ENCODE results near the gene SEMA4C.
"Not testable (repeated sequence)": the region's sequence is repeated elsewhere in the genome, so short reads cannot be mapped to it uniquely, and the experiment has no call there.

The SEMA4C gene

DNA sequence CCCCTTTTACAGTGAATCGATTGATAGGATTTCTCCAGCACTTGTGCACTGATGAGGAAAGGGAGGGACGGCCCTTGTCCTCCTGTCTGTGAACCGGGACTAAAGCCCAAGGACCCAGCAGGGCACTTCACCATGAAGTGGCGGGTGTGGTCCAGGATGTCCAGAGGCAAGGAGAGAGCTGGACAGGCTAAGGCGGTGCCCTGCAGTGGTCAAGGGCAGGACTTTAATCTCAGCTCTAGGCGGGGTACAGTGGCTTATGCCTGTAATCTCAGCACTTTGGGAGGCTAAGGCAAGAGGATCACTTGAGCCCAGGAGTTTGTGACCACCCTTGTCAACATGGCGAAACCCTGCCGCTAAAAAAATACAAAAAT lies 28.2 kb upstream of the SEMA4C start:
- no peak for DNase-seq (ENCODE audit: low spot score)

- no peak for DNase-seq (ENCODE audit: low spot score)
Observed at GRCh38 chr2:96897491-96898134, 27.7 kb upstream of the SEMA4C start.

- DNase-seq (ENCODE audit: low spot score), result no peak
Observed at GRCh38 chr2:96895746-96896651, 26.1 kb upstream of the SEMA4C start.

DNA sequence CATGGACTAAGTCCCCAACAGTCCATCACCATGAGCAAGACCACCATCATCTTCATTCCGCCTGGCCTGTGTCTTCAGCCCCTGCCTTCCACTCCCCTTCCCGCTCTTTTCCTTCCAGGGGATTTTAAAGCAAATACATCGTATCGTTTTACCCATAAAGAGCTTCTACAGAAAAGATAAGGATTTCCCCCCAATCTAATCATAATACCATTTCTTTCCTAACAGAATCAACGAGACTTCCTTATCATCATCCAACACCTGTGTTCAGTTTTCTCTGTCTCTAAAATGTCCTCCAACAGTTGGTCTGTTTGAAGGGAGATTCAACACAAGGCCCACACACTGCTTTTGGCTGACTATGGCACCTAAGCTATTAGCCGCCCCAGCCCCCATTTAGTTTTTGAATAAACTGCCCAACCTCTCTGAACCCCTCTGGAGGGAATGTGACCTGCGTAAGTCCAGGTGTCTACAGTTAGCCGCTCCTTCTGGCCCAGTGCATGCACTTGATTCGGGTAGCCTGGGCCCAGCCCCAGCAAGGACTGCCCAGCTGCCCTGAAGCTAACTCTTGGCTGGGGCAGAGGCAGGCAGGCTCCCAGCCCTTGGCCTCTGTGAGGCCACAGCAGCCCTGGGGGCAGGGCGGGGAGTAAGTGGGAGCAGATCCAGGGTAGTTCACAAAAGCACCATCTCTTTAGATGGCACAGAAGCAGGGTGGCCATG lies 25.3 kb upstream of the SEMA4C start:
- no peak for DNase-seq (ENCODE audit: low spot score)

DNA sequence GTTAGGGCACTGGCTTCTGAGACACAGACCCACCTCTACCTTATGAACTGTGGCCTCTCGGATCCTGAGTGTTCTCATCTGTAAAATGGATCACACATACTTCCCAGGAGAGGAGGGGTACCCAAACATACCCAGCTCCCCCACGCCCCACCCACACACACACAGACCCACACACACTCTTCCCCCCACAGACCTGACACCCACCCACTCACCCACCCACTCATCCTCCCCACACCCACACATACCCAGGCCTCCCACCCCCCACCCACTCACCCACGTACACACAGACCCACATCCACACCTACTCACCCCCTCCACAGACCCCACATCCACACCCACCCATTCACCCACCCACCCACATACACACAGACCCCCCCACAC lies 24.3 kb upstream of the SEMA4C start:
- DNase-seq (ENCODE audit: low spot score), result no peak

GRCh38 chr2:96893289-96894150 lies 23.6 kb upstream of the SEMA4C start:
- DNase-seq (ENCODE audit: low spot score), result no peak

DNA sequence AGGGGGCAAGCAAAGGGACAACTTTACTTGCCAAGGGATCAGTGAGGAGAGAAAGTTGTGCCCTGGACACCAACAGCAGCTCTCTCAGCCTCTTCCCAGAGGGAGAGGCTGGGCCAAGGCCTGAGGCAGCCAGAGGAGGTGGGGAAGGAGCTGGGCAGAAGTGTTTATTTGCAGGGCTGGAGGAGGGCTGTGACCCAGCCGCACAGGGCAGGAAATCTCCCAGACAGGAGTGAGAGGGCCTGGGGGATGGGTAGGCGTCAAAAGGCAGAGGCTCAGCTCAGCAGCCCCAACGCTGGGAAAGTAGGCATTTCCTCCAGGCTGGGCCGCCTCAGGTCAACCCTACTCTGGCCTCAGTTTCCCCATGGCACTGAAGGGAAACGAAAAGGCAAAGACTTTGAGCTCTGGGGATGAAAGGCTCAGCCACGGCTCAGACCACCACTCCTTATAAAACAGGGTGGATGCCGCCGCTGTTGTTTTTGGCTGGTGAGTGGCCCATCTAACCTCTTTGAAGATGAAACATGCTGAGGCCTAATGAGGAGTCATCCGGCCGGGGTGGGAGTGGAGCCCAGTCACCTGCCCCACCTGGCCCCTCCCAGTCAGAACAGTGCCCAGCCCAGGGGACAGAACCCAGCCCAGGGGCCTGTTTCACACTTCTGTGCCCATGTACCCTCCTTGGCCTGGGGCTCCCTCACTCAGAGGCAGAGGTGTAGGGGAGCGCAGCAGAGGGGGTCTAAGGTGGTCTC lies 21.9 kb upstream of the SEMA4C start:
- no peak for DNase-seq (ENCODE audit: low spot score)

- DNase-seq (ENCODE audit: low spot score), result no peak
Observed at GRCh38 chr2:96890726-96891385, 21.0 kb upstream of the SEMA4C start.

DNA sequence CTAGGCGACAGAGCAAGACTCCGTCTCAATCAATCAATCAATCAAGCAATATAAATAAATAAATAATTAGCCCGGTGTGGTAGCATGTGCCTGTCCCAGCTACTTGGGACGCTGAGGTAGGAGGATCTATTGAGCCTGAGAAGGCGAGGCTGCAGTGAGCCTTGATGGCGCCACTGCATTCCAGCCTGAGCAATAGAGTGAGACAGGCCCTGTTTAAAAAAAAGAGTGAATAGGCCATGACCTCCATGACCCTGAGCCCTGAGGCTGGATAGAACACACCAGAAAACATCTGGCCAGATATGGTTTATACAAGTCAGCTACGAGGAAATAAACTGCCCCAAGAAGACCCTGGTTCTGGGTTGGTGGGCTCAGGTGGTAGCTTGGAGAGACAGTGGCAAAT lies 20.4 kb upstream of the SEMA4C start:
- no peak for DNase-seq (ENCODE audit: low spot score)

DNA sequence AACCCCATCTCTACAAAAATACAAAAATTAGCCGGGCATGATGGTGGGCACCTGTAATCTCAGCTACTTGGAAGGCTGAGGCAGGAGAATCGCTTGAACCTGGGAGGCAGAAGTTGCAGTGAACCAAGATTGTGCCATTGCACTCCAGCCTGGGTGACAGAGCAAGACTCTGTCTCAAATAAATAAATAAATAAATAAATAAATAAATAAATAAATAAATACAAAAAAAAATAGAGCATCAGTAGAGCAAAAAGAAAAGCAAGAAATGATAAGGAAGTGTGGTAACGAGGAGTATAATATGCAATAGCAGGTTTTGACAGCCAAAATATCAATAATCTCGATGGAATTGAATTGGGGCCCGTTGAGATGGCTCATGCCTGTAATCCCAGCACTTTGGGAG lies 19.6 kb upstream of the SEMA4C start:
- DNase-seq (ENCODE audit: low spot score), result not testable (repeated sequence)

DNA sequence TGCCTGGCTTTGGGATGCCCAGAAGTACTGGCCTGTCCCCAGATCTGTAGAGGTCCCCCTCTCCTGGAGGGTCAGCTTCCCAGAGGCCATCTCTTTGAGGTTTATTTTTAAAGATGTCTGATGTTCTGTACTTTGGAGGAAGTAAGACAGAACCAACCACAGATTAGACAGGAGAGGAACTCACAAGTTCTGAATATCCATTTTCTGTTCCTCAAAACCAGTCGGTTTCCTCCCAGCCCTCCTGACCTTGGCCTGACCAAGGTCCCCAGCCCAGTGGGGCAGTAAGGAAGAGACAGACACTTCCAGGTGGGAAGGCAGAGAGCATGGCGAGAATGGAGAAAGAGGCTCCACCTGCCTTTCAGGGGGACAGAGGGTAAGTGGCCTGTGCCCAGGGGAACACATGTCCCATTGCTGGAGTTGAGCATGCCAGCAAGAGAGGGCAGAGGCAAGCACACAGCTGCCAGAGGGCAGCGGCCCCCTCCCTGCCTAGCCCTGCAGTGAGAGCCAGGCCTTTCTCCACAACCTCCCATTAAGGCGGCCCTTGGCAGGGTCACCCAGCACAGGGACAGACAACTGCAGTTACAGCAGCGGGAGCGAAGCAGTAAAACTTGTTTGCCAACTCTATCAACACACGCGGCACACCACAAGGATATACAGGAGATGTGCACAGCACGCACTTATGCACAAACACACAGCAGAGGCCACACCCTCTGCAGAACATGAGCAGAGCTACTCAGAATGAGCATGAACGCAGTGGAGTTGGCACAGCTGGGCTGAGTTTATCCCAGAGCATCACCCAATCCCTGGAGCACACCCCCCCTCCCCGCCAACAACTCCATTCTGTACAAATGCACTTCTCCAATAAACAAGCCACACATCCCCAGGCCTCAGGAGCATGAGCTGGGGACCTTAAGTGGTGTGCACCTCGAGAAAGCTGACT lies 18.5 kb upstream of the SEMA4C start:
- no peak for DNase-seq (ENCODE audit: low spot score)

DNA sequence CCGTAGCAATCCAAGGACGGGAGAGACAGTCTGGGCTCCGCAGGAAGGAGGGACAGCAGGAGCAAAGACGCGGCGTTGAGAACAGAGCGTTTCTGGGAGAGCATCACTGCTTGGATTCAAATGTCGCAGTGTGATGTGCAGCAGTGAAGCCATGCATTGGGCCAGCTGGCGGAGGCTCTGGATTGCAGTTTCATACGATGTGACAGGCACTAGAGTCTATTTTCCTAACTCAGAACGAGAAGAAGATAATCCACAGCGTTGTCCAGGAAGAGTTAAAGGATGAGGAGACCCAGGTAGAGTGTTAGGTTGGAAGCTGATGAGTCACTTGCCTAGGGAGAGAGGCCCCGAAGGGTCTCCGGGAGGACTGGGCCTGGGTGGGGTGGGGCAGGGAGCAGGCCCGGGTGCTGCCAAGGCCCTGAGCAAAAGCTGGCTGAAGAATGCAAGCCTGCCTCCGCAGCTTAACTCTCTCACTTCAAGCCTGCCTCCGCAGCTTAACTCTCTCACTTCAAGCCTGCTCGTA lies 17.7 kb upstream of the SEMA4C start:
- no peak for DNase-seq (ENCODE audit: low spot score)

DNA sequence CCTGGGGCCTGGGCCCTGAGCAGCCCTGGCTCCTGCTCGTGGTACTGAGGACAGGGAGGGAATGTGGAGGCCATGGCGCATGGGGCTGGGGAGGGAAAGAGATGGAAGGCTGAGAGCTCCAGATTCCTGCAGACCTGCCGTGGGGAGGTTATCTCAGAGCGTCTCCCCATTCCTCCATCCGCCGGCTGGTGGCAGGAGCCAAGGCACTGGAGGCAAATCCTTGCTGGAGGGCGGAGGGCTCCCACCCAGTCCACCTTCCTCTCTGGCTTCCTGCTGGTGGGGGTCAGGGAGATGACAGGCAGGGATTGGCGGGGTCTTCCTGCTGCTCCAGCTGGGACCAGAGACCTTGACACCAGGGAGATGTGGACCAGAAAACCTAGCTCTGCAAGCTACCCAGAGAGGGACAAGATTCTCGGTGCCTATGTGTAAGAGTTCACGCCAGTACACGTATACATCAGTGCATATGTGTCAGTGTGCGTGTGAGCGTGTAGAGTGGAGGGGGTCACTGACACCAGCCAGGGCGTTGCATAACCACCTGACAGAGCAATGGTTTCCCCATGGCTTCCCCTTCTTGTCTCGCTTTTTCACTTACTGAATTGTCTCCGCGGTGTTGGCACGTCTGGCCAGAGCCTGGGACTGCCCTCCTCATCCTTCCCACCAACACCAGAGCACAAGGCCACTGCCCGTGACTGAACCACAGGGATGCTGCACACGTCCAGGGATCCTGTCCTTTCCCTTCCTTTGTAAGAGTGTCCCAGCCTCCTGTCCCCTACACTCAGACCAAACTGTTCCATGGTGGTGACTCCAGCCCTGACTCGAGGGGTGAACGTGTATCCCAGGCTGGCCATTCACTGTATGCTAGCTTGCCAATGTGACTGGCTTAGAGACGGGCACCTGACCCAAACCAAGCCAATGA lies 15.8 kb upstream of the SEMA4C start:
- DNase-seq (ENCODE audit: low spot score), result no peak

- no peak for DNase-seq (ENCODE audit: low spot score)
Observed at GRCh38 chr2:96884299-96885094, 14.6 kb upstream of the SEMA4C start.

- DNase-seq (ENCODE audit: low spot score), result no peak
Observed at GRCh38 chr2:96883306-96883705, 13.4 kb upstream of the SEMA4C start.

DNA sequence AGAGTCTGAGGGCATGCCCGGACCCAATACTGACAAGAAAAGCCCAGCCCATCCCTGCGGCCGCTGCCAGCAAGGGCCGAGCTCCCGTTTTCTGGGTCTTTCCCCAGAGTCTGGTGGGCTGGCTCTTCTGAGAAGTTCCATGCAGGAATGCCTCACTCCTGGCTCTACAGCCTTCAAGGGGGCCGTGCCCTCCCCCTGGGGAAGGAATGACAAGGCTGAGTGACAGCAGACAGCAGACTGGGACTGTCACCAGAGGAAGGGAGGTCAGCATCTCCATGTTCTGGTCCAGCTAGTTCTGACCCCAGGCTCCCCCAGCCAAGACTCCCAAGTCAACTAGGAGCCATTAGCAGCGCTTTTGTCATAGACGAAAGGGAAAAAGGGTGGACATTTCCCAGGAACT lies 13.0 kb upstream of the SEMA4C start:
- DNase-seq (ENCODE audit: low spot score), result no peak

DNA sequence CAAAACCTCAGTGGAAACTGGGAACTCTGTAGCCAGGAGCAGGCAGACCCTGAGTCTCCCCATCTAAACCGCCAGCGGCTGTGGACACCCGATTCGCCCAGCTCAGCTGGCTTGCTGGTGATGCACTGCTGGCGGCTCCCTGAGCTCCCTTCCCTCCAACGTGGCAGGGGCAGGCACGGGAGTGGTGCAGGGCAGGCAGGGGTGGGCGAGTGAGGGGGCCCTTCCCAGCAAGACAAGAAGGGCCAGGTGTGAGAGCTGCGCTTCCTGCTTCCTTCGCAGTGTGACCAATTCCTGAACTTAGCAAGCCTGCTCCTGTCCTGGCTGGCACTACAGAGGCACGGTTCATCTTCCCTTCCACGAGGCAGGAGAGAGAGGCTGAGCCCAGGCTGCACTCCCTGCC lies 12.3 kb upstream of the SEMA4C start:
- no peak for DNase-seq (ENCODE audit: low spot score)
